GM23338 (cell line): ENCODE measurements around the gene ATF7IP2.
"Not testable (repeated sequence)": the region's sequence is repeated elsewhere in the genome, so short reads cannot be mapped to it uniquely, and the experiment has no call there.

Source experiments
- CREB1 ChIP-seq: fragments of 250-450 bp; sonication (Bioruptor Pico); IDR thresholded peaks from 2 replicates; pipeline ENCODE4 v1.5.0; 2020; ENCODE audit warnings: low read depth, mild to moderate bottlenecking, moderate library complexity
- EZH2 ChIP-seq: fragments of 200-600 bp; sonication (generic); IDR thresholded peaks from one replicate; pipeline ENCODE4 v1.8.0; 2017; ENCODE audit warnings: antibody characterized with exemption, mild to moderate bottlenecking, low read depth; ENCODE audit not compliant: unreplicated experiment
- EZH2phosphoT487 ChIP-seq: fragments of 200-600 bp; sonication (generic); IDR thresholded peaks from one replicate; pipeline ENCODE4 v1.8.1; 2018; ENCODE audit warnings: antibody characterized with exemption; ENCODE audit not compliant: unreplicated experiment
- NANOG ChIP-seq: IDR thresholded peaks from 2 replicates; pipeline ENCODE4 v1.6.1; 2016; ENCODE audit warnings: antibody characterized with exemption, borderline replicate concordance
- POLR2AphosphoS5 ChIP-seq: IDR thresholded peaks from 2 replicates; pipeline ENCODE4 v1.6.1; 2016; ENCODE audit warnings: antibody characterized with exemption, low read depth
- TF ChIP-seq, protein P1 (sequence below), 2 experiments: fragments of 200-600 bp in 1 of 2; sonication (generic) in 1 of 2; conservative IDR thresholded peaks; 2 replicates each; pipeline versions ENCODE4 v1.5.1 to v1.6.1; 2016 to 2017; ENCODE audit warnings: antibody characterized with exemption in 2 of 2, low read depth in 2 of 2, mild to moderate bottlenecking in 2 of 2, moderate library complexity in 1 of 2
- TF ChIP-seq, protein P2 (sequence below): IDR thresholded peaks from one replicate; pipeline ENCODE4 v1.6.1; 2018; ENCODE audit warnings: antibody characterized with exemption; ENCODE audit not compliant: unreplicated experiment

DNA sequence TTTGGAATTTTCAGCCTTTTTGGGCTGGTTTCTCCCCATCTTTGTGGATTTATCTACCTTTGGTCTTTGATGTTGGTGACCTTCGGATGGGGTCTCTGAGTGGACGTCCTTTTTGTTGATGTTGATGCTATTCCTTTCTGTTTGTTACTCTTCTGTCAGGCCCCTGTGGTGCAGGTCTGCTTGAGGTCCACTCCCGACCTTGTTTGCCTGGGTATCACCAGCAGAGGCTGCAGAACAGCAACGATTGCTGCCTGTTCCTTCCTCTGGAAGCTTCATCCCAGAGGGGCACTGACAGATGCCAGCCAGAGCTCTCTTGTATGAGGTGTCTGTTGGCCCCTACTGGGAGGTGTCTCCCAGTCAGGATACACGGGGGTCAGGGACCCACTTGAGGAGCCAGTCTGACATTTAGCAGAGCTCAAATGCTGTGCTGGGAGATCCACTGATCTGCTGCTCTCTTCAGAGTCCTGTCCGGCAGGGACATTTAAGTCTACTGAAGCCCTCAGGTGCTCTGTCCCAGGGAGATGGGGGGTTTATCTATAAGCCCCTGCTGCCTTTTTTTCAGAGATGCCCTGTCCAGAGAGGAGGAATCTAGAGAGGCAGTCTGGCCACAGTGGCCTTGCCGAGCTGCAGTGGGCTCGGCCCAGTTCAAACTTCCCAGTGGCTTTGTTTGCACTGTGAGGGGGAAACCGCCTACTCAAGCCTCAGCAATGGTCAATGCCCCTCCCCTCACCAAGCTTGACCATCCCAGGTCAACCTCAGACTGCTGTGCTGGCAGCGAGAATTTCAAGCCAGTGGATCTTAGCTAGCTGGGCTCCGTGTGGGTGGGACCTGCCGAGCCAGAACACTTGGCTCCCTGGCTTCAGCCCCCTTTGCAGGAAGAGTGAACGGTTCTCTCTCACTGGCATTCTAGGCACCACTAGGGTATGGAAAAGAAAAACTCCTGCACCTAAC lies 66.6 kb downstream of the ATF7IP2 start:
- TF ChIP-seq, protein P1, sequence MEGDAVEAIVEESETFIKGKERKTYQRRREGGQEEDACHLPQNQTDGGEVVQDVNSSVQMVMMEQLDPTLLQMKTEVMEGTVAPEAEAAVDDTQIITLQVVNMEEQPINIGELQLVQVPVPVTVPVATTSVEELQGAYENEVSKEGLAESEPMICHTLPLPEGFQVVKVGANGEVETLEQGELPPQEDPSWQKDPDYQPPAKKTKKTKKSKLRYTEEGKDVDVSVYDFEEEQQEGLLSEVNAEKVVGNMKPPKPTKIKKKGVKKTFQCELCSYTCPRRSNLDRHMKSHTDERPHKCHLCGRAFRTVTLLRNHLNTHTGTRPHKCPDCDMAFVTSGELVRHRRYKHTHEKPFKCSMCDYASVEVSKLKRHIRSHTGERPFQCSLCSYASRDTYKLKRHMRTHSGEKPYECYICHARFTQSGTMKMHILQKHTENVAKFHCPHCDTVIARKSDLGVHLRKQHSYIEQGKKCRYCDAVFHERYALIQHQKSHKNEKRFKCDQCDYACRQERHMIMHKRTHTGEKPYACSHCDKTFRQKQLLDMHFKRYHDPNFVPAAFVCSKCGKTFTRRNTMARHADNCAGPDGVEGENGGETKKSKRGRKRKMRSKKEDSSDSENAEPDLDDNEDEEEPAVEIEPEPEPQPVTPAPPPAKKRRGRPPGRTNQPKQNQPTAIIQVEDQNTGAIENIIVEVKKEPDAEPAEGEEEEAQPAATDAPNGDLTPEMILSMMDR (conservative IDR thresholded peaks at IDR 0.05; ENCODE audit: low read depth in 2 of 2) = not testable (repeated sequence)
- not testable (repeated sequence) for TF ChIP-seq NANOG; EZH2phosphoT487; POLR2AphosphoS5; CREB1 (CRISPR knock-in tag); EZH2
- TF ChIP-seq, protein P2, sequence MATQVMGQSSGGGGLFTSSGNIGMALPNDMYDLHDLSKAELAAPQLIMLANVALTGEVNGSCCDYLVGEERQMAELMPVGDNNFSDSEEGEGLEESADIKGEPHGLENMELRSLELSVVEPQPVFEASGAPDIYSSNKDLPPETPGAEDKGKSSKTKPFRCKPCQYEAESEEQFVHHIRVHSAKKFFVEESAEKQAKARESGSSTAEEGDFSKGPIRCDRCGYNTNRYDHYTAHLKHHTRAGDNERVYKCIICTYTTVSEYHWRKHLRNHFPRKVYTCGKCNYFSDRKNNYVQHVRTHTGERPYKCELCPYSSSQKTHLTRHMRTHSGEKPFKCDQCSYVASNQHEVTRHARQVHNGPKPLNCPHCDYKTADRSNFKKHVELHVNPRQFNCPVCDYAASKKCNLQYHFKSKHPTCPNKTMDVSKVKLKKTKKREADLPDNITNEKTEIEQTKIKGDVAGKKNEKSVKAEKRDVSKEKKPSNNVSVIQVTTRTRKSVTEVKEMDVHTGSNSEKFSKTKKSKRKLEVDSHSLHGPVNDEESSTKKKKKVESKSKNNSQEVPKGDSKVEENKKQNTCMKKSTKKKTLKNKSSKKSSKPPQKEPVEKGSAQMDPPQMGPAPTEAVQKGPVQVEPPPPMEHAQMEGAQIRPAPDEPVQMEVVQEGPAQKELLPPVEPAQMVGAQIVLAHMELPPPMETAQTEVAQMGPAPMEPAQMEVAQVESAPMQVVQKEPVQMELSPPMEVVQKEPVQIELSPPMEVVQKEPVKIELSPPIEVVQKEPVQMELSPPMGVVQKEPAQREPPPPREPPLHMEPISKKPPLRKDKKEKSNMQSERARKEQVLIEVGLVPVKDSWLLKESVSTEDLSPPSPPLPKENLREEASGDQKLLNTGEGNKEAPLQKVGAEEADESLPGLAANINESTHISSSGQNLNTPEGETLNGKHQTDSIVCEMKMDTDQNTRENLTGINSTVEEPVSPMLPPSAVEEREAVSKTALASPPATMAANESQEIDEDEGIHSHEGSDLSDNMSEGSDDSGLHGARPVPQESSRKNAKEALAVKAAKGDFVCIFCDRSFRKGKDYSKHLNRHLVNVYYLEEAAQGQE = not testable (repeated sequence)
